Loucy (cell line): Measurements from ENCODE around the gene TARBP1.

Experiments used
- EZH2phosphoT487 ChIP-seq: fragments of 200-600 bp; IDR thresholded peaks from 2 replicates; pipeline ENCODE4 v1.6.1; 2018; ENCODE audit warnings: antibody characterized with exemption, mild to moderate bottlenecking, moderate library complexity, borderline replicate concordance
- TF ChIP-seq, protein P1 (sequence below): fragments of 200-600 bp; sonication (generic); conservative IDR thresholded peaks from 2 replicates; pipeline ENCODE4 v1.5.1; 2014; ENCODE audit warnings: mild to moderate bottlenecking, antibody characterized with exemption, low read length

GRCh38 chr1:234478152-234478480, 863 bp downstream of the TARBP1 start:
- TF ChIP-seq, protein P1, sequence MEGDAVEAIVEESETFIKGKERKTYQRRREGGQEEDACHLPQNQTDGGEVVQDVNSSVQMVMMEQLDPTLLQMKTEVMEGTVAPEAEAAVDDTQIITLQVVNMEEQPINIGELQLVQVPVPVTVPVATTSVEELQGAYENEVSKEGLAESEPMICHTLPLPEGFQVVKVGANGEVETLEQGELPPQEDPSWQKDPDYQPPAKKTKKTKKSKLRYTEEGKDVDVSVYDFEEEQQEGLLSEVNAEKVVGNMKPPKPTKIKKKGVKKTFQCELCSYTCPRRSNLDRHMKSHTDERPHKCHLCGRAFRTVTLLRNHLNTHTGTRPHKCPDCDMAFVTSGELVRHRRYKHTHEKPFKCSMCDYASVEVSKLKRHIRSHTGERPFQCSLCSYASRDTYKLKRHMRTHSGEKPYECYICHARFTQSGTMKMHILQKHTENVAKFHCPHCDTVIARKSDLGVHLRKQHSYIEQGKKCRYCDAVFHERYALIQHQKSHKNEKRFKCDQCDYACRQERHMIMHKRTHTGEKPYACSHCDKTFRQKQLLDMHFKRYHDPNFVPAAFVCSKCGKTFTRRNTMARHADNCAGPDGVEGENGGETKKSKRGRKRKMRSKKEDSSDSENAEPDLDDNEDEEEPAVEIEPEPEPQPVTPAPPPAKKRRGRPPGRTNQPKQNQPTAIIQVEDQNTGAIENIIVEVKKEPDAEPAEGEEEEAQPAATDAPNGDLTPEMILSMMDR = no peak
- TF ChIP-seq EZH2phosphoT487 = no peak
